Calu3 (cell line): ENCODE results near the gene PKM. TPM values are rescaled to one million over a fixed set of nuclear protein-coding genes. Genes with fewer than 3 reads are reported as not detected.

Experiments used
- BruUV-seq: library from RNA; stranded (reverse); fragments of 400-500 nt; replicated peaks from 2 replicates; lab custom pipeline; 2021; lab: Mats Ljungman, UMichigan
- CTCF ChIA-PET: fragments of 300-600 bp; sonication (Branson Sonifier 250); formaldehyde crosslinking; loops from one replicate; lab custom pipeline; 2022; ENCODE audit warnings: antibody characterized with exemption; lab: Charles Lee
- DNase-seq: peaks from one replicate; pipeline ENCODE4 v3.0.0; 2022
- H3K27ac Mint-ChIP-seq: one replicate; pipeline ENCODE4 v1.8.0; 2022; ENCODE audit warnings: mixed read lengths; ENCODE audit not compliant: unreplicated experiment
- H3K27me3 Mint-ChIP-seq: one replicate; pipeline ENCODE4 v1.8.0; 2022; ENCODE audit warnings: mixed read lengths; ENCODE audit not compliant: unreplicated experiment
- H3K36me3 Mint-ChIP-seq: one replicate; pipeline ENCODE4 v1.8.0; 2022; ENCODE audit warnings: mild to moderate bottlenecking, moderate library complexity, mixed read lengths; ENCODE audit not compliant: insufficient read depth, unreplicated experiment
- H3K4me1 Mint-ChIP-seq: one replicate; pipeline ENCODE4 v1.8.0; 2022; ENCODE audit warnings: mild to moderate bottlenecking, low read depth, mixed read lengths; ENCODE audit not compliant: unreplicated experiment
- H3K4me3 Mint-ChIP-seq: one replicate; pipeline ENCODE4 v1.8.0; 2022; ENCODE audit warnings: mild to moderate bottlenecking, low read depth, moderate library complexity, mixed read lengths; ENCODE audit not compliant: unreplicated experiment
- H3K9me3 Mint-ChIP-seq: one replicate; pipeline ENCODE4 v1.8.0; 2022; ENCODE audit warnings: low read depth, mixed read lengths; ENCODE audit not compliant: unreplicated experiment
- CTCF ChIP-seq: fragments of 200-600 bp; IDR thresholded peaks from one replicate; pipeline ENCODE4 v1.8.0; 2022; ENCODE audit warnings: antibody characterized with exemption; ENCODE audit not compliant: unreplicated experiment
- intact Hi-C: fragments of 100-400 bp; cut with micrococcal nuclease; formaldehyde crosslinking; loops from one replicate; pipeline ENCODE4 v1.10.0; 2022; ENCODE audit not compliant: unreplicated experiment
- total RNA-seq: library from RNA; stranded (reverse); gene quantifications from 2 replicates; pipeline ENCODE4 v1.2.3, GENCODE V29; 2022

PKM gene
- total RNA-seq, 1 experiment from 2014 or later, result 1,922 TPM

- H3K27ac Mint-ChIP-seq, result no peak overlapping the region
- BruUV-seq, result TSS peak; percentile 3
- DNase-seq, result no peak
- CTCF ChIA-PET, result interaction anchor here (2.3 kb wide), 1 partner anchor 11 kb away, joined by 6 read pairs; no protein-coding TSS in a partner anchor
- peaks cover 26% of the 10 kb centered on the region for H3K4me1 Mint-ChIP-seq
- H3K36me3 Mint-ChIP-seq, result peaks cover 91% of the 10 kb centered on the region
- intact Hi-C loops, result no loop called here
- no peak overlapping the region for H3K4me3 Mint-ChIP-seq
- no peaks in the 10 kb centered on the region for H3K9me3 Mint-ChIP-seq
- TF ChIP-seq CTCF, result no peak
- H3K27me3 Mint-ChIP-seq, result no peaks in the 10 kb centered on the region
These were observed 14.9 kb downstream of the PKM start for GRCh38 chr15:72216079-72216478.

- Mint-ChIP-seq H3K27me3 (no peaks in the 10 kb centered on the region), H3K36me3 (peaks cover 95% of the 10 kb centered on the region), H3K4me3 (no peak overlapping the region), H3K9me3 (no peaks in the 10 kb centered on the region), H3K4me1 (peaks cover 36% of the 10 kb centered on the region), H3K27ac (no peak overlapping the region)
- intact Hi-C loops, result no loop called here
- TF ChIP-seq CTCF, result no peak
- no peak for DNase-seq
- BruUV-seq, result no TSS peak
- CTCF ChIA-PET, result interaction anchor here (1.2 kb wide), 1 partner anchor 9 kb away, joined by 3 read pairs; no protein-coding TSS in a partner anchor
These were observed 23.4 kb downstream of the PKM start for GRCh38 chr15:72207558-72208085.

GRCh38 chr15:72206677-72207000 is 24.4 kb downstream of the PKM start:
- DNase-seq, result no peak
- CTCF ChIA-PET, result no interaction called here
- intact Hi-C loops, result no loop called here
- H3K36me3 Mint-ChIP-seq, result peaks cover 95% of the 10 kb centered on the region
- H3K9me3 Mint-ChIP-seq, result no peaks in the 10 kb centered on the region
- H3K4me1 Mint-ChIP-seq, result peaks cover 37% of the 10 kb centered on the region
- peak overlapping the region; percentile 64 for H3K27ac Mint-ChIP-seq
- no TSS peak for BruUV-seq
- no peak overlapping the region for H3K4me3 Mint-ChIP-seq
- H3K27me3 Mint-ChIP-seq, result no peaks in the 10 kb centered on the region
- no peak for TF ChIP-seq CTCF

DNA sequence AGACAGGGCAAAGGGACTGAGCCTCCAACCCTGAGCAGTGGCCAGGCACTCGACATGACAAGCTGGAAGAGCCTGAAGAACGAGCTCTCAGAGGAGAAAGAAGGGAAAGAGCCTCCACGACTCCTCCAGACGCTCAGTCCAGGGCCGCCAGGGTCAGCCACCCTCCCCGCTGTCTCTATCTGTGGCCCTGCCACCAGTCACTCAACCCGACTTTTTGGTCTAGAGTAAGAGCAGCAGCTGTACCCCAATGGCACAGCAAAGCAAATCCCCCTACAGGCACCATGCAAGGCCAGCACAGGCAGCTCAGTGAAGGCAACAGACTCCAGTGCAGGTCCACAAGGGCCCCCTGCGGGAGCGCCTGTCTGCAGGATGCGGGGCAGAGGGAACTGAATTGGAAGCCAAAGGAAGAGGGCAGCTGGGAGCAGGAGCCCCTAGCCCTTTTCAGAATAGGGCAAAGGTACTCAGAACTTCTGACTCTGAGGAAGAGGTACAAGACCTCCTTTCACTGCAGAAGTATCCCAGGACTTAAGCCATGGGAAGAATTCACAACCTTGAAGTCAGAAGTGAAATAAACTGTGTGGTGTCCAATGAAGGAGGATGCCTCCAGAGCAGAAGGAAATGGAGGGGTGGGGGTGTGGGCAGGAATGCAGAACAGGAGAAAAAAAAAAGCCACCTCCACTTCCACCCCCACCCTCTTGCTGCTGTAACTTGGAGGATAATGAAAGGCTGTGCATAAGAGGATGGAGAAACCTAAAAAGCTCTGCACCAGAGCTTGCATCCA is 24.9 kb downstream of the PKM start:
- Mint-ChIP-seq H3K36me3 (peaks cover 94% of the 10 kb centered on the region), H3K27ac (peak overlapping the region; percentile 64), H3K27me3 (no peaks in the 10 kb centered on the region), H3K4me1 (peaks cover 37% of the 10 kb centered on the region), H3K4me3 (no peak overlapping the region), H3K9me3 (no peaks in the 10 kb centered on the region)
- no peak for TF ChIP-seq CTCF
- CTCF ChIA-PET, result no interaction called here
- BruUV-seq, result no TSS peak
- intact Hi-C loops, result no loop called here
- no peak for DNase-seq
